ENCODE measurements around the gene WNT7B. TPM values are rescaled to one million over a fixed set of nuclear protein-coding genes. Genes with fewer than 3 reads are reported as not detected.

WNT7B gene
- polyA plus RNA-seq, 1 donor from 2014 or later, result not detected

DNA sequence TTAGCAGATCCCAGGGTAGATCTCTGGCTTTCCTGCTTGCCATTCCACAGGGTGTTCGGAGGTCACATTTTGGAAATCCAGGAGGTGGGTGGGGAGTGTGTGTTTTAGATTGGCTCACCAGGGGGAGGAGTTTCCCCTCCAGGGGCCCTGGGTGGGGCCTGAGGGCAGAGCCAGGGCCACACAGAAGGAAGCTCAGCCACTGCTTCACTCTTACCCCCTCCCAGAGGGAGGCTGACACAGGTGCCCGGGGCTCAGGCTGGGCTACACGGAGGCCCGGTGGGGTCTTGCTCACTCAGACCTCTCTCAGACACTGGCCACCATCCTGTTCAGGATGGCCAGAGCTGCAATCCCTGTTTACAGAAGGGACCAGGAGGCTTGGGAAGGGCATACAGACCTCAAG is 2.5 kb downstream of the WNT7B start:
- H3K4me3 Mint-ChIP-seq, result peak overlapping the region in 3 of 4 donors; percentile 49 to 82 (median 73)
- H3K27ac Mint-ChIP-seq, result peak overlapping the region in 2 of 3 donors; percentile 31 to 45
- no peaks in the 10 kb centered on the region for H3K36me3 Mint-ChIP-seq

DNA sequence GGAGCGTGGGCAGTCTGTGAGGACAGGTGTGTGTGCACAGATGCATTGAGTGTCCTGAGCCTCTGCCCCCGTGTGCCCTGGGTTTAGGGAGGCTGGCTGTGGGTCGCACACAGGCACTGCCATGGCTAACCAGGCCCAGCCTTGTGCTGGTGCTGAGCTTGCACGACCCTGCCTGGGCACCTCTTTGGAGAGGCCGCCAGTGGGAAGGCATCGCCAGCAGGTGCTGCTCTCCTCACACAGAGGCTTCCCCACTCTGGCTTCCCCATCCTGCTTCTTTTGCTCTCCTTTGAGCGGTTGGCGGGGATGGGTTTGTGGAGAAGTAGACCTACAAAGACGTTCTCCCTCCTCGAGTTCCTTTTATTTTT is 4.1 kb downstream of the WNT7B start:
- H3K27ac Mint-ChIP-seq, result no peak overlapping the region

More for the DNA sequence above, 2.5 kb downstream of the WNT7B start:
- Mint-ChIP-seq H3K9me3 (no peaks in the 10 kb centered on the region), H3K27me3 (peaks cover 50% of the 10 kb centered on the region), H3K4me1 (peaks cover 0 to 6% (median 5%) of the 10 kb centered on the region in 3 donors)

DNA sequence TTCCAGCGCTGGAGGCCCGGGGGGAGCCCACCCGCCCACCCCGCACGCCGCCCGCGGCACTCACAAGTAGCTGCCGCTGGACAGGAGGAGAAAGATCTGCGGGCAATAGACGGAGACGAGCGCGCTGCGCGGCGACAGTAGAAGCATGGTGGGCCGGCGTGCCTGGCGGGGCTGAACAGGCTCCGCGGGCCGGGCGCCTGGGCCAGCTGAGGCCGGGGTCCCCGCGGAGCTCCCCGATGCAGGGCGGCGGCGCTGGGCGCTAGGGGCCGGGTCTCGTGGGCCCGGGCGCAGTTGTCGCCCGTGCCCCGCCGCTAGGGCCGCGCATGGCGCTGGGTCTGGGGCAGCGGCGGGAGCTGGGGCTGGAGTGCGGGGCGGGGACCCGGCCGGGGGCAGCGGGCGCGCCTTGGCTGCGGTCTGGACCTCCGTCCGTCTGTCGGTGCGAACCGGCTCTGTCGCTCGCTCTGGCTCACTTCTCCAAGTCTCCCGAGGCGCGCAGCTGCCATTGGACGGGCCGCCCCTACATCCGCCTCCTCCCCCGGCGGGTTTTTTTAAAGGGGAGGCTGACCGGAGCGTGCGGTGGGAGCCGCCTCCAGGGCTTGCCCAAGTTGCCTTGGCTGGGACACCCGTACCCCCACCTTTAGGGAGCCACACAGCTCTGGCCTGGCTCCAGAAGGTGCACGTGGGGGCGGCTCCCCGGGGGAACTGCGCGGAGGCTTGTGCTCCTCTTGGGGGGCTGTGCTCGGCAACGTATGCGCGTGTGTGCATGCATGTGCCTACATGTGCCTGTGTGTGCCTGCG is 4.7 kb downstream of the WNT7B start:
- Mint-ChIP-seq H3K36me3 (no peaks in the 10 kb centered on the region), H3K4me3 (peak overlapping the region in 2 of 4 donors; percentile 43 to 58), H3K27ac (no peak overlapping the region), H3K4me1 (peaks cover 0 to 3% (median 3%) of the 10 kb centered on the region in 3 donors), H3K27me3 (peaks cover 52% of the 10 kb centered on the region), H3K9me3 (no peaks in the 10 kb centered on the region)

More for the DNA sequence above, 4.1 kb downstream of the WNT7B start:
- Mint-ChIP-seq H3K4me3 (peak overlapping the region in 2 of 4 donors; percentile 43 to 60), H3K4me1 (peaks cover 0 to 6% (median 5%) of the 10 kb centered on the region in 3 donors), H3K36me3 (no peaks in the 10 kb centered on the region), H3K27me3 (peaks cover 57% of the 10 kb centered on the region), H3K9me3 (no peaks in the 10 kb centered on the region)

DNA sequence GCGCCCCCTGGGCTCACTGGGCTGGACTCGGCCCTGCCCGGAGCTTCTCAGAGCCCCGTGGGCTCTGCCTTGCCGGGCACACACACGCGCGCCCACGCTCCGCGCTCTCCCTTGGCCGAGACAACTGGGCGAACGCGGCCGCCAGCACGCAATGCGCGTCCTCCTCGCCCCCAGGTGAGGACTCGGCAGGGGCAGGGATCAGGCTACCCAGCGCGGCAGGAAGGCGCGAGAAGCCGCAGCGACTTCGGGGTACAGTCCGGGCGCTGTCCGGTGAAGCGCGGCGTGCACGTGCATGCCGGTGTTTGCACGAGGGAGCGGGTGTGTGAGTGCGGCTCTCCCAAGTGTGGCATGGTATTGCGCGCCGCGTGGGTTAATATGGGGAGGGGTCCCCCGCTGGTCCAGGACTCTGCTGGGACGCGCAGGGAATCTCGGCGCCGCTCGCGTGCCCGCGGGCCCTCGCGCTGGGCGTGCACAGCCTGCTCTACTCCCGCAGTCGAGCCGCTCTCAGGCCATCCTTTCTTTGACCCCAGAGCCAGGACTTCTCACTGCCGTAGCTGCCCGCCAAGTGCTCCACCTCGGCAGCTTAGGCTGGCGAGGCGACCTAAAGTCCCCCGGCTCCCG is 5.4 kb downstream of the WNT7B start:
- Mint-ChIP-seq H3K27ac (no peak overlapping the region), H3K4me1 (peaks cover 0 to 3% (median 3%) of the 10 kb centered on the region in 3 donors), H3K27me3 (peaks cover 55% of the 10 kb centered on the region), H3K9me3 (no peaks in the 10 kb centered on the region), H3K36me3 (no peaks in the 10 kb centered on the region), H3K4me3 (no peak overlapping the region)

DNA sequence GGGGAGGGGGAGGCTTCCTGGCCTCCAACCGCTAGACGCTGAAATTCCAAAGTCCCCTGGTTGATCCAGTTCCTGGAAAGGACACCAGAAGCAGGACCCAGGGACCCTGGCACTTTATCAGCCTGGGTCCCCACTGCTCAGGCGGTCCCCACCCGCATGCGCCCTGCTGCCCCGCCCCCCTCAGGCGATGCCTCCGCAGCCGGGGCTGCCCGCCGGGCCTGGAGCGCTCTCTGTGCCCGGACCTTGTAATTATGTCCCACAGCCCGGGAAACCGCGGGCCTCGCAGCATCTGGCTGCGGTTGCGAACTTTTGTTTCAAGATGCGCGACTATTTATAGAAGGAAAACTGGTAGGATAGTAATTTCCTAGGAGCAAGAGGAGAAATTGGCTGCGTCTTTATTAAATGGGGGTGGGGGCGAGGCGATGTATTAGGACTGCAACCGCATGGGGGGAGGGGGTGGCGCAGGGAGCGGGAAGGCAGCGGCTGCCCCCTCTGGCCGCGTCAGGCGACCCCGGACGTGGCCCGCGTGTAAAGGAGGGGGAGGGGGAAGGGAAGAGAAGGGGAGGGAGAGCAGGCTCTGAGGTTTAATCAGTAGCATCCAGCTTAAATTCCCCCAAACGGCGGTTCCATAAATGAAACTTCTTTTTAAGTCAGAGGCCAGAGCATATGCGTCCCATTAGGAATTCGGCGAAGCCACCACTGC is 6.1 kb downstream of the WNT7B start:
- Mint-ChIP-seq H3K9me3 (no peaks in the 10 kb centered on the region), H3K4me1 (peaks cover 0 to 3% (median 3%) of the 10 kb centered on the region in 3 donors), H3K4me3 (peak overlapping the region in 2 of 4 donors; percentile 39 to 82), H3K27me3 (peaks cover 56% of the 10 kb centered on the region), H3K36me3 (no peaks in the 10 kb centered on the region), H3K27ac (no peak overlapping the region)

DNA sequence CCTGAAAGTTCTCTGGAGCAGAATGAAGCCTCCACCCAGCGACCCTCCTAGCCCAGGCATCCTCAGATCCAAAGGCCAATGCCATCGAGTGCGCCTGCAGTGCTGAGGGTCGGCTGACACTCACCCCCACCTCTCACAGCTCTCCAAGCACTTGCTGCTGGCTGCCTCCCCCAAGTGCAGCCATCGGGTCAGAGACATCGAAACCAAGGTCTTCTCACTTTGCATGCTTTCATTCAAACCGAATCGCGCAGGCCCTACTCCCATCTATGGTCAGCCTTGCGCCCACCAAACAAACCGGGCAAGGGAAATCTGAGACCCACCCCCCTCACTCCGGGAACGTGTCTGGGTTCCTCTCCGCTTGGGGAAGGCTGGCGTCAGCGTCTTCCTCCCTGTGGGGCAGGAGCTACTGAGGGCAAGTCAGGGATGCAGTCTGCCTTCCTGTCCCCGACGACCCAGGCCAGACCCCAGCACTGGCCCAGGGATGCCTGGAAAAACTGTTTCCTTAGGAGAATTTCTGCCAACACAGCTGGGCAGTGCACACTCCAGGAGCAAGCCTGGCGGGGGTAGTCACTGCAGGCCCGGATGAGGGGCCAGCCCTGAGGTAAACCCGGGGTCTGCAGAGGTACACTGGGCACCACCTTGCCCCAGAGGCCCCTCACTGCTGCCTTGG is 7.0 kb downstream of the WNT7B start:
- Mint-ChIP-seq H3K9me3 (no peaks in the 10 kb centered on the region), H3K27me3 (peaks cover 53% of the 10 kb centered on the region), H3K27ac (peak overlapping the region in 1 of 3 donors; percentile 76), H3K4me3 (peak overlapping the region in 1 of 4 donors; percentile 52), H3K36me3 (no peaks in the 10 kb centered on the region), H3K4me1 (peaks cover 0 to 3% (median 3%) of the 10 kb centered on the region in 3 donors)

DNA sequence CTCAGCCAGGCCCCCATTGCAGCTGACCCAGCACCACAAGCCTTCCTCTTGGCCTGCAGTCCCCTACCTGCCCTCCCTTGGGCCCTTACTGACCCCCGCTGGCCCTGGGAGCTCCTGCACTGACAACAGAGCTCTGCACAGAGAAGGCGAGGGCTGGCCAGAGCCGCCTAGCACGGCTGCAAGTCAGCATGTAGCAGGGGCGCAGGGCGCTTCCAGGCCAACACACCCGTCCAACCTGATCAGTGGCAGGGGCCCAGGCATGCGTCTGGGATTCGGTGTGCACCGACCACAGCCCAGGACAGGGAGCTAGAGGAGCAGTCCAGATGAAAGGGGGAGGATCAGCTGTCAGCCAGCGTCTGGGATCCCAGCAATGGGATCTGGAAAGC is 7.6 kb downstream of the WNT7B start:
- peak overlapping the region in 1 of 3 donors; percentile 76 for H3K27ac Mint-ChIP-seq
- no peaks in the 10 kb centered on the region for H3K9me3 Mint-ChIP-seq
- H3K4me1 Mint-ChIP-seq, result peaks cover 0 to 3% (median 3%) of the 10 kb centered on the region in 3 donors
- H3K4me3 Mint-ChIP-seq, result no peak overlapping the region
- peaks cover 53% of the 10 kb centered on the region for H3K27me3 Mint-ChIP-seq
- no peaks in the 10 kb centered on the region for H3K36me3 Mint-ChIP-seq

DNA sequence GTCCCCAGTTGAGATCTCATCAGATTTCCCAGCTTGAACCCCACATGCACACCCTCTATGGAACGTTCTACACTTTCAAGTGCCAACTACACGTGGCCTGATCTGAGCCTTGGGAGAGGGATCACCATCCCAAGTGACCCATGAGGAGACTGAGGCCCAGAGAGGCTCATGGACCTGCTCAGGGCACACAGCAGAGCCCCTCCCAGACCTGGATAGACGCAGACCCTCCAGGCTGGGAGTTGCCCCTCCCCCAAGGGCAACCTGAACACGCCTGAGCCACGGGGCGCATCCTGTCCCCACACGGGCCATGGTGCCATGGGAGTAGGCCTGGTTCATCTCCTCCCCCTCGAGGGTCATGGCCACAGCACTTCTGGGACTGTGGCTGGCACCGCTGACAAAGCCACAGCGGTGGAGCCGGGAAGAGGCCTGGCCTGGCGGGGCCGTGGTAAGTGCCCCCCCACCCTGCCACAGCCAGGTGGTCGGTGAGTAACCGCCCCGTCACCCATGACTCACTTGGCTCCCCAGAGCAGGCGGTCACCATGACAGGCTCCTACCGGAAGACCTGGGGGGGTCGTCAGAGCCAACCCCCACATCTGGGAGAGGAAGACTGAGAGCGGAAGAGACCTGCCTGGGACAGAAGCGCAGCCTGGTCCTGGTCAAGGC is 8.1 kb downstream of the WNT7B start:
- Mint-ChIP-seq H3K27ac (no peak overlapping the region), H3K9me3 (no peaks in the 10 kb centered on the region), H3K36me3 (no peaks in the 10 kb centered on the region), H3K27me3 (peaks cover 48% of the 10 kb centered on the region), H3K4me3 (no peak overlapping the region), H3K4me1 (peaks cover 0 to 3% (median 1%) of the 10 kb centered on the region in 3 donors)

DNA sequence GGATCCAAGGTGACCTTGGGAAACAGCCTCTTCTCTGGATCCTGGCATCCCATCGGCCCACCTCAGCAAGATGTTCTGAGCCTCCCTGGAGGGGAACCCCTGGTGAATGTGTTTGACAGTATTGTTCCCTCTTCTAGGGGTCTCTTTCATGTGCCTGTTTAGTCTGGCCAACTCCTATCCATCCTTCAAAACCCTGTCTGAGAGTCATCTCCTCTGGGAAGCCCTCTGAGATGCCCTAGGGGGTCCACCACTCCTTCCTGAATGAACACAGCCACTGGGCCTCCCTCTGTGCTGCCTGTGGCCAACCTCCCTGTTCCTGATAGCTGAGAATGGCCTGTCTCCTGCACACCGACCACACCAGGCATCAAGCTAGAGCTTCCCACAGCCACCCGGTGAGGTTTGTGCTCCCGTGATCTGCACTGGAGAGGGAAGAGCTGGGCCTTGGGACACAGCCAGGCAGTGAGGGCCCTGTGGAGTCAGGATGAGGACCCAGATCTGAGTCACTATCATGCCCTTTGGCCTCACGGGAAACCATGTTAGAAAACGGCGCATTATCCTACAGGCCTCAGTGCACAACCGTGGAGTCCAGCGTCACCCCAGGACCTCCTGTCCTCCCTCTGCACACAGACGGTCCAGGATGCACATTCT is 8.8 kb downstream of the WNT7B start:
- Mint-ChIP-seq H3K9me3 (no peaks in the 10 kb centered on the region), H3K4me3 (peak overlapping the region in 1 of 4 donors; percentile 23), H3K4me1 (peaks cover 0 to 3% (median 1%) of the 10 kb centered on the region in 3 donors)

DNA sequence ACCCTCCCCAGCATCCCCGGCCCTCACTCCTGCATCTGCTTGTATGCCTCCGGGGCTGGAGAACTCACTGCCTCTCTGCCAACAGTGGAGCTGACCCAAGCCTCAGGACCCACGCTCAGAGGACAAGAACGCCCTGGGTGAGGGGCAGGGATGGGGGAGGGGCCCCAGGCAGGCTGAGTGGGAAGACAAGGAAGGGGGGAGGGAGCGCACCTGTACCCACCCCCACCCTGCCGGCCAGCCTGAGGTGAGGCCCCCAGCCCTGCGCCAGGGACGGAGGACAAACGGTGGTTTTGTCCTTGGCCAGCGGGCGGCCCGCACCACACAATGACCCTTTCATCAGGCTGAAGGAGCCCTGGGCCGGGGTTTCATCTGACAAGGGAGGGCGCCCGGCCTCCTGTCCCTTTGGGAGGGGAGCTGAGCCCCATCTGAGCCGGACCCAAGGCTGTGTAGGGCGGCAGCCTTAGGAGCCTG is 10.0 kb downstream of the WNT7B start:
- Mint-ChIP-seq H3K27ac (no peak overlapping the region), H3K27me3 (peaks cover 39% of the 10 kb centered on the region), H3K9me3 (no peaks in the 10 kb centered on the region), H3K36me3 (no peaks in the 10 kb centered on the region), H3K4me1 (peaks cover 0 to 1% (median 1%) of the 10 kb centered on the region in 3 donors), H3K4me3 (no peak overlapping the region)

More for the DNA sequence above, 8.8 kb downstream of the WNT7B start:
- peaks cover 41% of the 10 kb centered on the region for H3K27me3 Mint-ChIP-seq
- no peaks in the 10 kb centered on the region for H3K36me3 Mint-ChIP-seq
- H3K27ac Mint-ChIP-seq, result no peak overlapping the region

DNA sequence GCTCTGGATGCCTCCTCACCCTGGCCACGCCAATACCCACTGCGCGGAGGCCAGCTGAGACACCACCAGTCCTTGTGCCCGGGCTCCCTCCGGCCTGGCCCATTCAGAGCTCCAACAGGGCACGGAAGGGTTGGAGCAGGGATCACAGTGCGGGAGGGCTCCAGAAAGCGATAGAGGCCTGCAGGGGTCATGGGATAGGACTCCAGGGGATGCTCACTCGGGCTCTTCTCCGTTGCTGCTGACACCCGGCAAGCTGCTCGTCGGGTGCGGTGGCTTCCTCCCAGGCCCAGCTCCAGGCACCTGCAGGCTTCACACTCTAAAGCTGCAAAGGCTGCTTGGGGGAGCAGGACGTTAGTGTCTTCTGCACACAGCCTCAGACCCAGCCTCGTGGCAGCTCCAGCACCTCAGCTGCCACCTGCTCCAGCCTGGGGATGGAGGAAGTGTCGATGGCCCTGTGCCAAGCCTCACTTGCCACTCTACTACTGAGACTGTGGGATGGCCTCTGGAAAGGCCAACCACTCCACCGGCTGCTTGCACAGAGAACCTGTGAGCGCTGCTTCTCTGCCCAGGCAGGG is 10.6 kb downstream of the WNT7B start:
- Mint-ChIP-seq H3K4me1 (peaks cover 0 to 1% (median 1%) of the 10 kb centered on the region in 3 donors), H3K27me3 (peaks cover 37% of the 10 kb centered on the region), H3K4me3 (no peak overlapping the region), H3K9me3 (no peaks in the 10 kb centered on the region), H3K36me3 (no peaks in the 10 kb centered on the region), H3K27ac (no peak overlapping the region)

DNA sequence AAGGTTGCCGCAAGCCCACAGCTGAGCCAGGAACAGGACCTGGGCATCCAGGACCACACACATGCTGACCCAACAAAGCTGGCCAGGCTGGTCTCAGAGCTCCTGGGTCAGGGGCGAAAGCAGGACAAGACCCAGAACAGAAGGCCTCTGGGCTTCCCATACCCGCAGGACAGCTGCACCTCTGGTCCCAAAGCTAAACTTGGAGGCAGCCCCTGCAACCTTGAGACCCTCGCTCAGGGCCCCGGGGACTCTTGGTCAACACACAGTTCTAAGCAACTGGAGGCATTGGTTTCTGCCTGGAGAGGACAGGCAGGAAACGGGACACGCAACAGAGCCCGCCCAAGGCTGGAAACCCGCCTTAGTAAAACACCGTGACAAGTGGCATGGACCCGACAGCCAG is 11.4 kb downstream of the WNT7B start:
- Mint-ChIP-seq H3K27me3 (peaks cover 33% of the 10 kb centered on the region), H3K27ac (no peak overlapping the region), H3K36me3 (no peaks in the 10 kb centered on the region), H3K4me1 (no peaks in the 10 kb centered on the region), H3K9me3 (no peaks in the 10 kb centered on the region), H3K4me3 (no peak overlapping the region)

DNA sequence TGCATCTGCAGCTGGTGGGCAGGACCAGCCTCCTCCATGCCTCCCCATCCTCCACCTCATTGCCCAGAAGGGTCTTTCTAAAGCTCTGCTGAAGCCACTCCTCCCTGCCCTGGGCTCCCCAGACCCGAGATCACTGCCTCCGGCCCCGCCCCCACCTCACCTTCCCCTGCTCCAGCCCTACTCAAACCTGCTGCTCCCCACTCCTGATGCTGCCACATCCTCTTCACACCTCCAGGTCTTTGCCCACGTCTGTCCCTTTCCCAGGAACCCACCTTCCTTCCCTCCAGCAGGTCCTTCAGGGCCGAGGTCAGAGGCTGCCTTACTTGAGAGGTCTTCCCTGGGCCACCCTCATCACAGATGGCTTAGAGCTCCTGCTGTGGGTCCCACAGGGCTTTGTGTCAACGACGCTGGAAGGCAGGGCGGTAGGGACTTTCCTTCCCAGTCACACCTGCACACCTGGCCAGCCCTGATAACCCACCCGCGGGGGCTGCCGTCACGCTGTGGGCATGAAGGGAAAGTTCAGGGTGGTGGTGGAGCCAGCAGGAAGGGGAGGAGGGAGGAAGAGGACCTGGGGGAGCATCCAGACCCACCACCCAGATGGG is 11.9 kb downstream of the WNT7B start:
- Mint-ChIP-seq H3K27ac (no peak overlapping the region), H3K27me3 (peaks cover 32% of the 10 kb centered on the region), H3K4me1 (no peaks in the 10 kb centered on the region), H3K4me3 (no peak overlapping the region), H3K9me3 (no peaks in the 10 kb centered on the region), H3K36me3 (no peaks in the 10 kb centered on the region)

Measured in IgD-negative memory B cell (primary cell).